Hematopoietic multipotent progenitor cell (in vitro differentiated cells): ENCODE data around the gene NKAIN4. TPM values are rescaled to one million over a fixed set of nuclear protein-coding genes. Genes with fewer than 3 reads are reported as not detected.

Source experiments
- DNase-seq, 3 donors: peaks; one replicate each; pipeline ENCODE4 v3.0.0-alpha.2; 2011 to 2015; ENCODE audit warnings: low read depth in 2 of 3, low spot score in 2 of 3
- total RNA-seq: library from RNA; depleted of rRNA; stranded (reverse); fragments of >200 nt; gene quantifications from one replicate; pipeline ENCODE4 v1.2.3, GENCODE V29; 2012

NKAIN4 gene
- total RNA-seq, 1 donor = not detected

GRCh38 chr20:63288581-63289251 lies 34.5 kb upstream of the NKAIN4 start:
- no peak for DNase-seq

GRCh38 chr20:63287697-63288580 lies 33.7 kb upstream of the NKAIN4 start:
- DNase-seq = no peak

GRCh38 chr20:63286781-63287696 lies 32.8 kb upstream of the NKAIN4 start:
- no peak for DNase-seq

GRCh38 chr20:63285636-63286615 lies 31.7 kb upstream of the NKAIN4 start:
- DNase-seq = no peak

GRCh38 chr20:63284981-63285524 lies 30.8 kb upstream of the NKAIN4 start:
- no peak for DNase-seq

- no peak for DNase-seq
Measured at GRCh38 chr20:63284544-63284949, 30.3 kb upstream of the NKAIN4 start.

- no peak for DNase-seq
Measured at GRCh38 chr20:63284083-63284440, 29.8 kb upstream of the NKAIN4 start.

GRCh38 chr20:63283397-63284082 lies 29.3 kb upstream of the NKAIN4 start:
- DNase-seq = no peak

- DNase-seq = no peak
Measured at GRCh38 chr20:63282946-63283345, 28.7 kb upstream of the NKAIN4 start.

- no peak for DNase-seq
Measured at GRCh38 chr20:63281742-63282665, 27.7 kb upstream of the NKAIN4 start.

- DNase-seq = no peak
Measured at GRCh38 chr20:63280929-63281545, 26.8 kb upstream of the NKAIN4 start.

GRCh38 chr20:63280371-63280770 lies 26.1 kb upstream of the NKAIN4 start:
- DNase-seq = no peak

- DNase-seq = no peak
Measured at GRCh38 chr20:63279931-63280330, 25.7 kb upstream of the NKAIN4 start.

- no peak for DNase-seq
Measured at GRCh38 chr20:63278661-63279060, 24.4 kb upstream of the NKAIN4 start.

- DNase-seq = no peak
Measured at GRCh38 chr20:63277466-63278272, 23.4 kb upstream of the NKAIN4 start.

- DNase-seq = no peak
Measured at GRCh38 chr20:63276956-63277355, 22.7 kb upstream of the NKAIN4 start.

GRCh38 chr20:63275825-63276224 lies 21.6 kb upstream of the NKAIN4 start:
- DNase-seq = no peak
